ENCODE data around the gene FARP1. TPM values are rescaled to one million over a fixed set of nuclear protein-coding genes. Genes with fewer than 3 reads are reported as not detected.

FARP1 gene
- total and polyA plus RNA-seq, 2 of the 13 experiments (the other 11 are each of a cell fraction or from before 2014, with no cell fraction given), result 70.6 to 126 TPM

DNA sequence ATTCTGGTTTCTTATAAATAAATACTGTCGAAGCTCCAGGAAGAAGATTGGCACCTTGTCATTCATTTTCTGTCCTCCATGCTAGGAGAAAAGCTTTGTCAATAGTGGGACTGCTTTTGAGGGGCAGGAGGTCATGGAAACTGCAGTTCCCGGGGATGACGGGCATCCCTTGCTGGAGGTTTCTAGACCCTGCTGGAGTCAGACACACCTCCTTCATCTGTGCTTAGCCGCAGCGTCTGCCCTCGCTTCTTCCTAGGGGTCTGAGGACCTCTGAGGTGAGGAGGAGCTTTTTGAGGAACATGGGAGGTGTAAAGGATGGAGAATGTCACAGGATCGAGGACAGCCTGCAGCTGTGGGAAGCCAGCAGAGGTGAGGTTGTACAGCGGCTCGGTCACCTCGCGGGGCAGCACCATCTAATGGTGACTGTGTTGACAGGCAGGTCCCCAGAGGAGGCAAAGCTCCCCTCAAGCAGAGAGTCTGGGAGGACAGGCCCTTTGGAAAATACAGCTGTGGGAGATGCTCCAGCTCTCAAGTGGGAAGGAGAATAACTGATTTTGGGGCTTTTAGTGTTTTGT, 206.9 kb downstream of the FARP1 start (continued):
- TF ChIP-seq, protein P1, sequence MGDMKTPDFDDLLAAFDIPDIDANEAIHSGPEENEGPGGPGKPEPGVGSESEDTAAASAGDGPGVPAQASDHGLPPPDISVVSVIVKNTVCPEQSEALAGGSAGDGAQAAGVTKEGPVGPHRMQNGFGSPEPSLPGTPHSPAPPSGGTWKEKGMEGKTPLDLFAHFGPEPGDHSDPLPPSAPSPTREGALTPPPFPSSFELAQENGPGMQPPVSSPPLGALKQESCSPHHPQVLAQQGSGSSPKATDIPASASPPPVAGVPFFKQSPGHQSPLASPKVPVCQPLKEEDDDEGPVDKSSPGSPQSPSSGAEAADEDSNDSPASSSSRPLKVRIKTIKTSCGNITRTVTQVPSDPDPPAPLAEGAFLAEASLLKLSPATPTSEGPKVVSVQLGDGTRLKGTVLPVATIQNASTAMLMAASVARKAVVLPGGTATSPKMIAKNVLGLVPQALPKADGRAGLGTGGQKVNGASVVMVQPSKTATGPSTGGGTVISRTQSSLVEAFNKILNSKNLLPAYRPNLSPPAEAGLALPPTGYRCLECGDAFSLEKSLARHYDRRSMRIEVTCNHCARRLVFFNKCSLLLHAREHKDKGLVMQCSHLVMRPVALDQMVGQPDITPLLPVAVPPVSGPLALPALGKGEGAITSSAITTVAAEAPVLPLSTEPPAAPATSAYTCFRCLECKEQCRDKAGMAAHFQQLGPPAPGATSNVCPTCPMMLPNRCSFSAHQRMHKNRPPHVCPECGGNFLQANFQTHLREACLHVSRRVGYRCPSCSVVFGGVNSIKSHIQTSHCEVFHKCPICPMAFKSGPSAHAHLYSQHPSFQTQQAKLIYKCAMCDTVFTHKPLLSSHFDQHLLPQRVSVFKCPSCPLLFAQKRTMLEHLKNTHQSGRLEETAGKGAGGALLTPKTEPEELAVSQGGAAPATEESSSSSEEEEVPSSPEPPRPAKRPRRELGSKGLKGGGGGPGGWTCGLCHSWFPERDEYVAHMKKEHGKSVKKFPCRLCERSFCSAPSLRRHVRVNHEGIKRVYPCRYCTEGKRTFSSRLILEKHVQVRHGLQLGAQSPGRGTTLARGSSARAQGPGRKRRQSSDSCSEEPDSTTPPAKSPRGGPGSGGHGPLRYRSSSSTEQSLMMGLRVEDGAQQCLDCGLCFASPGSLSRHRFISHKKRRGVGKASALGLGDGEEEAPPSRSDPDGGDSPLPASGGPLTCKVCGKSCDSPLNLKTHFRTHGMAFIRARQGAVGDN (CRISPR knock-in tag; IDR thresholded peaks at IDR 0.05), result peak; percentile 54
- TF ChIP-seq SMAD1 (CRISPR knock-in tag; IDR thresholded peaks at IDR 0.05; ENCODE audit: borderline replicate concordance, low read depth), result no peak
- TF ChIP-seq ZNF317 (CRISPR knock-in tag; IDR thresholded peaks at IDR 0.05), result no peak
- TF ChIP-seq ZBTB42 (CRISPR knock-in tag; IDR thresholded peaks at IDR 0.05), result no peak
- no peak for TF ChIP-seq TGIF2 (CRISPR knock-in tag; IDR thresholded peaks at IDR 0.05)
- no peak for TF ChIP-seq ZNF30 (CRISPR knock-in tag; IDR thresholded peaks at IDR 0.05)
- no peak for TF ChIP-seq EP300 (IDR thresholded peaks at IDR 0.05; ENCODE audit: low read depth in 2 of 2, low read length in 2 of 2)
- no peak for TF ChIP-seq EP300 (CRISPR knock-in tag; IDR thresholded peaks at IDR 0.05; ENCODE audit: borderline replicate concordance)
- TF ChIP-seq PHB2 (IDR thresholded peaks at IDR 0.05; ENCODE audit: partially characterized antibody), result no peak
- TF ChIP-seq ZKSCAN1 (IDR thresholded peaks at IDR 0.05; ENCODE audit: low read length), result no peak
- no peak for TF ChIP-seq KLF9 (CRISPR knock-in tag; IDR thresholded peaks at IDR 0.05; ENCODE audit: low read depth)
- peak; percentile 75 for TF ChIP-seq STAG1 (CRISPR knock-in tag; IDR thresholded peaks at IDR 0.05)
- TF ChIP-seq, protein P2, sequence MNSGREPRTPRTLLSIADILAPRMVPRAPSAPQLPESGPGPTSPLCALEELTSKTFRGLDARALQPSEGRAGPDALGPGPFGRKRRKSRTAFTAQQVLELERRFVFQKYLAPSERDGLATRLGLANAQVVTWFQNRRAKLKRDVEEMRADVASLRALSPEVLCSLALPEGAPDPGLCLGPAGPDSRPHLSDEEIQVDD (CRISPR knock-in tag; IDR thresholded peaks at IDR 0.05; ENCODE audit: borderline replicate concordance), result no peak
- TF ChIP-seq MIER2 (CRISPR knock-in tag; IDR thresholded peaks at IDR 0.05), result no peak
- no peak for TF ChIP-seq SRSF9 (IDR thresholded peaks at IDR 0.05; ENCODE audit: borderline replicate concordance, insufficient read depth, low read depth, low read length, poor library complexity, severe bottlenecking)
- TF ChIP-seq ZNF256 (CRISPR knock-in tag; conservative IDR thresholded peaks at IDR 0.05), result no peak
- no peak for TF ChIP-seq ZSCAN30 (CRISPR knock-in tag; IDR thresholded peaks at IDR 0.05)
- no peak for TF ChIP-seq TCF7 (IDR thresholded peaks at IDR 0.05; ENCODE audit: low read depth)
- no peak for TF ChIP-seq MEIS1 (CRISPR knock-in tag; IDR thresholded peaks at IDR 0.05; ENCODE audit: borderline replicate concordance)
- TF ChIP-seq ZNF788 (CRISPR knock-in tag; IDR thresholded peaks at IDR 0.05; ENCODE audit: borderline replicate concordance), result no peak
- no peak for TF ChIP-seq JARID2 (CRISPR knock-in tag; IDR thresholded peaks at IDR 0.05; ENCODE audit: insufficient replicate concordance)
- TF ChIP-seq EEA1 (CRISPR knock-in tag; IDR thresholded peaks at IDR 0.05; ENCODE audit: borderline replicate concordance), result no peak
- no peak for TF ChIP-seq KDM2A (CRISPR knock-in tag; IDR thresholded peaks at IDR 0.05; ENCODE audit: borderline replicate concordance, low read depth)
- TF ChIP-seq ZNF552 (CRISPR knock-in tag; IDR thresholded peaks at IDR 0.05; ENCODE audit: borderline replicate concordance), result no peak
- TF ChIP-seq ZSCAN25 (CRISPR knock-in tag; IDR thresholded peaks at IDR 0.05), result no peak
- TF ChIP-seq LCORL (IDR thresholded peaks at IDR 0.05), result no peak
- no peak for TF ChIP-seq LCORL (CRISPR knock-in tag; IDR thresholded peaks at IDR 0.05)
- no peak for TF ChIP-seq RFXAP (CRISPR knock-in tag; IDR thresholded peaks at IDR 0.05; ENCODE audit: borderline replicate concordance)
- TF ChIP-seq, protein P3, sequence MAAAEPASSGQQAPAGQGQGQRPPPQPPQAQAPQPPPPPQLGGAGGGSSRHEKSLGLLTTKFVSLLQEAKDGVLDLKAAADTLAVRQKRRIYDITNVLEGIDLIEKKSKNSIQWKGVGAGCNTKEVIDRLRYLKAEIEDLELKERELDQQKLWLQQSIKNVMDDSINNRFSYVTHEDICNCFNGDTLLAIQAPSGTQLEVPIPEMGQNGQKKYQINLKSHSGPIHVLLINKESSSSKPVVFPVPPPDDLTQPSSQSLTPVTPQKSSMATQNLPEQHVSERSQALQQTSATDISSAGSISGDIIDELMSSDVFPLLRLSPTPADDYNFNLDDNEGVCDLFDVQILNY (CRISPR knock-in tag; conservative IDR thresholded peaks at IDR 0.05), result no peak

Data from HepG2 (cell line).